Mucosa of descending colon (tissue), 3 donors: Measurements from ENCODE around the gene FAM90A1. TPM values are rescaled to one million over a fixed set of nuclear protein-coding genes. Genes with fewer than 3 reads are reported as not detected.
A peak's percentile ranks its signal among the peaks of the same experiment; 100 is the strongest.
"Not testable (repeated sequence)": the region's sequence is repeated elsewhere in the genome, so short reads cannot be mapped to it uniquely, and the experiment has no call there.

Experiments used
- ATAC-seq: fragments of 200-7000 bp; cut with Tn5 transposase; one replicate; pipeline ENCODE4 v1.9.1; 2020; ENCODE audit warnings: mild to moderate bottlenecking, moderate library complexity
- DNase-seq, 3 donors: peaks; one replicate each; pipeline ENCODE4 v3.0.0-alpha.2; 2020
- H3K36me3 ChIP-seq: fragments of 200-600 bp; one replicate; pipeline ENCODE4 v1.8.0; 2021; ENCODE audit warnings: low read depth, mild to moderate bottlenecking
- H3K4me1 ChIP-seq: fragments of 200-600 bp; one replicate; pipeline ENCODE4 v1.8.0; 2021; ENCODE audit warnings: low read depth, mild to moderate bottlenecking
- H3K4me3 ChIP-seq: fragments of 200-600 bp; one replicate; pipeline ENCODE4 v1.8.0; 2021; ENCODE audit warnings: mild to moderate bottlenecking
- H3K9me3 ChIP-seq: fragments of 200-600 bp; one replicate; pipeline ENCODE4 v1.8.0; 2021; ENCODE audit warnings: mild to moderate bottlenecking
- intact Hi-C, 2 donors: fragments of 100-400 bp; cut with DNase I in 1 of 2; cut with micrococcal nuclease in 1 of 2; formaldehyde crosslinking; loops; one replicate each; pipeline versions ENCODE4 v1.11.0 to v1.11.1; 2022; cut with DNase I, micrococcal nuclease
- long read RNA-seq, 2 donors: library from polyadenylated mRNA; unstranded; transcript quantifications; one replicate each; pipeline ENCODE4 v2.0.0, GENCODE V29; 2019 to 2021
- total RNA-seq, 3 donors: library from RNA; stranded (reverse); fragmentation: NEBNext Ultra II Directional in 2 of 3; extraction: Animal tissue kit (Norgen Biotek cat#: 25700) in 2 of 3; gene quantifications; one replicate each; pipeline versions ENCODE4 v1.2.1 to v1.2.4, GENCODE V29; 2021 to 2023
- donor health status: DM: no; HTN: no; CAD: no; lungs with moderate emphysema.
- donor health status: DM: no; HTN: no; CAD: no.
- donor health status: DM: no; HTN: yes; CAD: no.

FAM90A1 gene, protein sequence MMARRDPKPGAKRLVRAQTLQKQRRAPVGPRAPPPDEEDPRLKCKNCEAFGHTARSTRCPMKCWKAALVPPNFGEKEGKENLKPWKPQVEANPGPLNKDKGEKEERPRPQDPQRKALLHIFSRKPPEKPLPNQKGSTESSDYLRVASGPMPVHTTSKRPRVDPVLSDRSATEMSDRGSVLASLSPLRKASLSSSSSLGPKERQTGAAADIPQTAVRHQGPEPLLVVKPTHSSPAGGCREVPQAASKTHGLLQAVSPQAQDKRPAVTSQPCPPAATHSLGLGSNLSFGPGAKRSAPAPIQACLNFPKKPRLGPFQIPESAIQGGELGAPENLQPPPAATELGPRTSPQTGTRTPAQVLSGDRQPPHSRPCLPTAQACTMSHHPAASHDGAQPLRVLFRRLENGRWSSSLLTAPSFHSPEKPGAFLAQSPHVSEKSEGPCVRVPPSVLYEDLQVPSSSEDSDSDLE
- under 1 TPM in 1 of 3 donors, not detected in 2; 0.36 TPM for total RNA-seq
- long read RNA-seq, donor 1 = 0 reads
- long read RNA-seq, donor 2 = 0 reads

DNA sequence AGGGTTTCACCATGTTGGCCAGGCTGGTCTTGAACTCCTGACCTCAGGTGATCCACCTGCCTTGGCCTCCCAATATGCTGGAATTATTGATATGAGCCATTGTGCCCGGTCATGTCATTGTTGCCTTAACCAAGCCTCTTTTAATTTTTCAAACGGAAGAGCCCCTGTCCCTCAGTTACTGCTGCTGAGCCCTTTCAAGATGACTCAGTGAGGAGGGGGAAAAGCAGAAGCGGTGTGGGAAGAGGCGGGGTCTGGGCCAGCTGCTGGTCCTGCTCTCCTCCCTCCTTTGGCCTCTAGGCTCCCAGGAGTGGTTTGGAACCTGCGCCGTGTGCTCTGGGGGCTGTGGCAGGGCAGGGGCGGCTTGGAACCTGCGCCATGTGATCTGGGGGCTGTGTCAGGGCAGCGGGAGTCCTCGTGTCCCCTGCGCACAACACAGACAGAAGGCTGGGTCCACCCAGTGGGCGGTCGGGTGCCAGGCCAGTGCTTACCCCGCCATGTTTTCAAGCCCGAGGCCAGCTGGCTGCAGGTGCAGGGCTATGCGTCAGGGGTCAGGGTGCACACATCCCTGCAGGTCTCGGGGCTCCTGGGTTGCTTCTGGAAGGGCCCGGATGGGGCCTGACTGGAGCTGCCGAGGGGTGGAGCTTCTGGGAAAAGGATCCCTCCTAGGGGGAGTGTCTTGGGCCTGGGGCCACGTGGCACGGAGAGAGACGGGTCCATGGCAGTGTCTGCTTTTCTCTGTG lies at the start of gene FAM90A1:
Gene FAM90A1, minus strand, starts transcription at position 627 of the 740 bp plus-strand sequence. CDS start 2,786 bp downstream, outside the sequence.
- ATAC-seq, H3K9me3 ChIP-seq, H3K4me3 ChIP-seq, H3K36me3 ChIP-seq, H3K4me1 ChIP-seq, intact Hi-C loops: not testable (repeated sequence)
- DNase-seq = peak; percentile 61 to 68 (median 64)

DNA sequence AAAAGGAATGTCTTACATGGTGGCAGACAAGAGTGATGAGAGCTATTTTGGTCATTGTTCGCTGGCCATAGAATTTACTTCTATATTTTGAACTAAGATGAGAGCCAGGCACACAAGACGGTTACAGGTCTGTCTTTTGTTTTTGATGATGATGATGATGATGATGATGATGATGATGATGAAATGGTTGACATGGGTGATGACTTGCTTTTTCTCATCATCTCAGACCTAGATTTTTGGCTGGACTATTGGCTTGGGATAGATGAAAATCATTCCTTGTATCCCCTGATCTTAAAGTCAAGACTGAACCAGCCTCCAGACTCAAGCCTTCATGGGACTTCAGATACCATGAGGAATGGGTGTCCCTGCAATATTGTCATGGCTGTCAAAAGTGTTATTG lies 49.0 kb upstream of the FAM90A1 start:
- H3K36me3 ChIP-seq, H3K9me3 ChIP-seq, H3K4me1 ChIP-seq, ATAC-seq, intact Hi-C loops, DNase-seq, H3K4me3 ChIP-seq: not testable (repeated sequence)

DNA sequence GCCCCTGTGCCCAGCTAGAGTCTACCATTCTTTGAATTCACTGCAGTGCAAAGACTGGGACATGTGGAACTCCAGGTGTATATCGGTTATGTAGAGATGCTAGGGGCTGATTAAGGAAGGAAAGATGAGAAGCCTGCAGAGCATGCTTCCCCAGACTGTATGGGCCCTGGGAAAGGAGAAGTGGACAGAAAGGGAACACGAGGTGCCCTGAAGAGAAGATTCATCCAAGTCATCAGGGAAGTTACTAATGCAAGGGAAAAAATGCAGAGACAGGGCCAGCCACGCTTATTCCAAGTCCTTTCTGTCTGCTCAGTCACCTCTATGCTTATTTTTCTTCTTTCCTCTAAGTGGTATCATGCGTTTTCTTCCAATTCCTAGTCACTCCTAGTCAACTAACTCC lies 39.3 kb upstream of the FAM90A1 start:
- ATAC-seq, H3K36me3 ChIP-seq, intact Hi-C loops: not testable (repeated sequence)

DNA sequence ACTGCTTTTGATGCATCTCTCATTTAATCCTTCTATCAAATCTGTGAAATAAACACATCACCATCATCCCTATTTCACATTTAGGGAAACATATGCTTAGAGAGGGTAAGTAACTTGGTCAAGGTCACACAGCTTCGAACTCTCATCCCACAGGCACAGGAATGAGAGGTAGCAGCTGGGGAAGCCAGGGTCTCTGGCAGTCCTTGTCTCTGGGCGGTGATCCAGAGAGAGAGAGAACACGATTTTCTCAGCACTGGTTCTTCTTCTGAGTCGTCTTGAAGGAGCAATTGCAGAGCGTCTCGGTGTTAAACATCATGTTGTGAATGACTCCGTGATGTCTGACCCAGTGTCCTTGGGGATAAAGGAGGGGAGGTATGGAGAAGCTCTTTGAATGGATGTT lies 36.8 kb upstream of the FAM90A1 start:
- H3K36me3 ChIP-seq, intact Hi-C loops, H3K4me3 ChIP-seq, ATAC-seq, DNase-seq, H3K9me3 ChIP-seq, H3K4me1 ChIP-seq: not testable (repeated sequence)

More for the DNA sequence above, 39.3 kb upstream of the FAM90A1 start:
- H3K4me1 ChIP-seq, H3K9me3 ChIP-seq, H3K4me3 ChIP-seq: not testable (repeated sequence)
- peak in 1 of 3 donors; percentile 6 for DNase-seq

DNA sequence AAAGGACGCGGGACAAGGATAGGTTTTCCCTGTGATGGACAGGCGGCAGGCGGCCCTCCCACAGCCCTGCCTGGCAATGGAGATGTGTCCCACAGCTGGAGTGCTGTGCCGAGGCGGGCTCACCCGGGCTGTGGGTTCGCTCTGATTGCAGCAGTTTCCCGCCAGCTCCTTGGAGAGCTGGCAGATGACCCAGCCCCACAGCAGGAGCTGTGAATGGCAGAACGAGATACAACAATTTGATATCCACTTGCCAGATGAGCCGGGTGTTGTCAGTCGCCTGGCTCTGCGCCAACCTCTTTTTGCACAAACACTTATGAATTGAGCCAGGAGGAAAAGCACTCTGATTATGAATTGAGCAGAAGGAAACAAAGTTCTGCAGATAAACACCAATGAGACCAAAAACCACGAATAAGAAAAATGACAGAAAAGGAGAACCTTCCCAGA lies 33.7 kb upstream of the FAM90A1 start:
- H3K36me3 ChIP-seq, ATAC-seq, H3K4me1 ChIP-seq, H3K4me3 ChIP-seq, H3K9me3 ChIP-seq, intact Hi-C loops: not testable (repeated sequence)
- peak in 1 of 3 donors; percentile 13 for DNase-seq

DNA sequence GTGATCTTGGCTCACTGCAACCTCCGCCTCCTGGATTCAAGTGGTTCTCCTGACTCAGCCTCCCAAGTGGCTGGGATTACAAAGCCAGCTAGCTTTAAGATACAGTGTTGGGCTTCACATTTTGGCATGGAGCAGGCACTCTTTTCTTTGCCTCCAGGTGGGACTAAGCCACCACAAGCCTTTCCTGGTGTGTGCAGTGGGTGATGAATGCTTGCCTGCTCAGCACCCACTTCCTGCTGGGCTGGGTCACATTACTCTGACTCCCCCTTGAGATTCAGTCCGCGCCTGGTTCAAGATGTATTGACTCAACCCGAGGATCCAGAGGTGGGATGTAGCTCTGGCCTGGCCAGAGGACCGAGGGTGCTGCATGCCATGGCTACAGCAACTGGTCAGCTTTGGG lies 28.9 kb upstream of the FAM90A1 start:
- DNase-seq, H3K9me3 ChIP-seq, intact Hi-C loops, H3K4me1 ChIP-seq, H3K36me3 ChIP-seq, ATAC-seq, H3K4me3 ChIP-seq: not testable (repeated sequence)

DNA sequence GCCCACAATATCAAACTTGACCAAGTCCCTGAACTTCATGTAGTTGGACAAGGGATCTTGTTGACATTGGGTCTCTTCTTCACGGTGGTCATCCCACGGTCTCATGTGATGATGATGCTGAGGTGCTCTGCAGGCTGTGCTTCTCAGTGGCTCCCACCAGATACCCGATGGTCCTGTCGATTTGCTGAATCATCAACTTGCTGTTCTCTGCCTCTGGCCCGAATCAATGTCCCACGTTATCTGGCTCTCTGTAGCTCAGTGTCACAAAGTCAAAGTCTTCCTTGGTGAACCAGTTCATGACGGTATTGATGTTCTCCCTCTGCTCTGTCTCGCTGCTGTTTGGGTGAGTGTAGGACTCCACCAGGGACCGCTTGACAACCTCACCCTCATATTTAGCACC lies 27.3 kb upstream of the FAM90A1 start:
- H3K36me3 ChIP-seq, H3K4me1 ChIP-seq, ATAC-seq, DNase-seq, intact Hi-C loops, H3K4me3 ChIP-seq, H3K9me3 ChIP-seq: not testable (repeated sequence)

DNA sequence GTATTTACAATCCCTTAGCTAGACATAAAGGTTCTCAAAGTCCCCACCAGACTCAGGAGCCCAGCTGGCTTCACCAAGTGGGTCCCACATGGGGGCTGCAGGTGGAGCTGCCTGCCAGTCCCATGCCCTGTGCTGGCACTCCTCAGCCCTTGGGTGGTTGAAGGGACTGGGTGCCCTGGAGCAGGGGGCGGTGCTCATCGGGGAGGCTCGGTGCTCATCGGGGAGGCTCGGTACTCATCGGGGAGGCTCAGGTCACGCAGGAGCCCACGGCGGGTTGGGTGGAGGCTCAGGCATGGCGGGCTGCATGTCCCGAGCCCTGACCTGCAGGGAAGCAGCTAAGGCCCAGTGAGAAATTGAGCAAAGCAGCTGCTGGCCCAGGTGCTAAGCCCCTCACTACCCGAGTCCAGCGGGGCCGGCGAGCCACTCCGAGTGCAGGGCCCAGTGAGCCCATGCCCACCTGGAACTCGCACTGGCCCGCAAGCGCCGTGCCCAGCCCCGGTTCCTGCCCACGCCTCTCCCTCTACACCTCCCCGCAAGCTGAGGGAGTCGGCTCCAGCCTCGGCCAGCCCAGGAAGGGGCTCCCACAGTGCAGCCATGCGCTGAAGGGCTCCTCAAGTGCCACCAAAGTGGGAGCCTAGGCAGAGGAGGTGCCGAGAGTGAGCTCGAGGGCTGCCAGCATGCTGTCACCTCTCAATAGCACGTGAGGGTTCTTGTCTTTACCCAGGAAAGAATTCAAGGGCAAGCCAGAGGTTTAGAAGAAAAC lies 24.8 kb upstream of the FAM90A1 start:
- H3K9me3 ChIP-seq, H3K4me1 ChIP-seq, DNase-seq, ATAC-seq, intact Hi-C loops, H3K36me3 ChIP-seq, H3K4me3 ChIP-seq: not testable (repeated sequence)

DNA sequence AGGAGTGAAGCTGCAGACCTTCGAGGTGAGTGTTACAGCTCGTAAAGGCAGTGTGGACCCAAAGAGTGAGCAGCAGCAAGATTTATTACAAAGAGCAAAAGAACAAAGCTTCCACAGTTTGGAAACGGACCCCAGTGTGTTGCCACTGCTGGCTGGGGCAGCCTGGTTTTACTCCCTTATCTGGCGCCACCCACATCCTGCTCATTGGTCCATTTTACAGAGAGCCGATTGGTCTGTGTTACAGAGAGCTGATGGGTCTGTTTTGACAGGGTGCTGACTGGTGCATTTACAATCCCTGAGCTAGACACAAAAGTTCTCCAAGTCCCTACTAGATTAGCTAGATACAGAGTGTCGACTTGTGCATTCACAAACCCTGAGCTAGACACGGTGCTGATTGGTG lies 24.2 kb upstream of the FAM90A1 start:
- H3K9me3 ChIP-seq, H3K4me1 ChIP-seq, DNase-seq, H3K4me3 ChIP-seq, intact Hi-C loops, H3K36me3 ChIP-seq, ATAC-seq: not testable (repeated sequence)

DNA sequence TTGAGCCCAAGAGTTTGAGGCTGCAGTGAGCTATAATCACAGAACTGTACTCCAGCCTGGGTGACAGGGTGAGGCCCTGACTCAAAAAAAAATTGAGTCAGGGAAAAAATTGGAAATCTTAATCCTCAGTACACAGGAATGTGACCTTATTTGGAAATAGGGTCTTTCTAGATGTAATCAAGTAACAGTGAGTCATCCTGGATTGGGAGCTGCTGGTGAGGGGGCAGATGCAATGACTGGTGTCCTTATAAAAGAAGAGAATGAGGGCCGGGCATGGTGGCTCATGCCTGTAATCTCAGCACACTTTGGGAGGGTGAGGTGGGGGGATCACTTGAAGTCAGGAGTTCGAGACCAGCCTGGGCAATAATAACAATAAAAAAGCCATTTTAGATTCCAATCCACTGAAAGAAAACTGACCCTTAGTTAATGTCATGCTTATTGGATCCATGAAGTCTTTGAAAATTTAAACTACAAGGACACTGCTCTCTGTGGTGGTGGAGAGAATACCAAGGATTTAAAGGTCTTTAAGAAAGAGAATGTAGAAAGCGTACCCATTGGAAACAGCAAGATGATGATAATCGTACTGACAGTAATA lies 19.6 kb upstream of the FAM90A1 start:
- H3K36me3 ChIP-seq, H3K9me3 ChIP-seq, H3K4me1 ChIP-seq, ATAC-seq, H3K4me3 ChIP-seq, DNase-seq, intact Hi-C loops: not testable (repeated sequence)

DNA sequence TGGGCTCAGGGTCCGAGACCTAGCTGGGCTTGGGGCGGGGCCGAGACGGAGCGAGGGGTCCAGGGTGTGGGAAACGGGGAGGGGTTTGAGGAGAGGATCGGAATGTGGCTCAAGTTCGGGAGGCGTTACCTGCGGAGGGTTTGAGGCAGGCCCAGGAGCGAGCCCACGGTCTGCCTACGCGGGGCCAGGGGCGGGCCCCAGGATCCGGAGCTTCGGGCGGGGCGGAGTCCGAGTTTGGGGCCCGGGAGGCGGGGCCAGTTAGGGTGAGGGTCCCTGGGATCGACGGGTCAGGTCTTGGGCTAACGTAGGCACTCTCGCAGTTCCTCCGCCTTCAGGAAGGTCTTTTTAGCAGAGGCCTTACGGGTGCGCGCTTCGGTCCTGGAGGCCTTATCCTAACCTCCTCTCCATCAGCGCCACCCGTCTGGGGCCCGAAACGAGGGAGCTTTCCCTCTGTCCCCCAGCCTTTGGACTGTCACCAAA lies 16.3 kb upstream of the FAM90A1 start:
- H3K36me3 ChIP-seq, DNase-seq, H3K9me3 ChIP-seq, intact Hi-C loops, H3K4me1 ChIP-seq, ATAC-seq: not testable (repeated sequence)
- H3K4me3 ChIP-seq = peak overlapping the region; percentile 40

DNA sequence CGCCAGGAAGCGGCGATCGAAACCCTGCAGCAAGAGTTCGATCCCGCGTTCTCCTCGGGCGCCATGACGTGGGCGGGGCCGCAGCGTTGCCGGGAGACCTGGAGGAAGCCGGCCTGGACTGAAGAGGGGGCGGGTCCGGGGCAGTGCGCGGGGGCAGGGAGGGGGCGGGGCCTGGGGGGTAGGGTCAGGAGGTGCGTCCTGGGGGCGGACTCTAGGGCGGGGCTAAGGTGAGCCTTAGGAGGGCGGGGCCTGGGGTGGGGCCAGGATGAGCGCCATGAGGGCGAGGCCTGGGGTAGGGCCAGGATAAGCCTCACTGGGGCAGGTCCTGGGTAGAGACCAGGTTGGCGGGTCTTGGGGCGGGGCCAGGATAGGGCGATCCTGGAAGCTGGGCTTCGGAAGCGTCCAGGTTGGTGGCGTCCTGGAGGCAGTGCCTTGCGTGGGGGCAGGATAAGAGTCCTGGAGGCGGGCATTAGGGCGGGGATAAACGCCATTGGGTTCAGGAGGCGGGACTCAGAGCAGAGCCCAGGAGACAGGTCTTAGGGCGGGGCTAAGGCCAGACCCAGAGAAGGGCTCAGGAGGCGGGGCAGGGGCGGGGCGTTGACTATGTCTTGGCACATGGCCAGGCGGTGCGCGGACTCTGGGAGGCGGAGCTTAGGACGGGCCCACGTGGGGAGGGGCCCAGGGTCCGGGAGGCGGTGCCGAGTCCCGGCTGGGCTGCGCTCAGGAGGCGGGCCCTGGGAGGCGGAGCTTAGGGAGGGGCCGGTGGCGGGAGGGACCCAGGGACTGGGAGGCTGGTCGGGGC lies 15.7 kb upstream of the FAM90A1 start:
- intact Hi-C loops, H3K4me1 ChIP-seq, H3K36me3 ChIP-seq, H3K9me3 ChIP-seq: not testable (repeated sequence)
- H3K4me3 ChIP-seq = peak overlapping the region; percentile 75
- DNase-seq = peak; percentile 99 to 100 (median 99)
- ATAC-seq = peak; percentile 100

DNA sequence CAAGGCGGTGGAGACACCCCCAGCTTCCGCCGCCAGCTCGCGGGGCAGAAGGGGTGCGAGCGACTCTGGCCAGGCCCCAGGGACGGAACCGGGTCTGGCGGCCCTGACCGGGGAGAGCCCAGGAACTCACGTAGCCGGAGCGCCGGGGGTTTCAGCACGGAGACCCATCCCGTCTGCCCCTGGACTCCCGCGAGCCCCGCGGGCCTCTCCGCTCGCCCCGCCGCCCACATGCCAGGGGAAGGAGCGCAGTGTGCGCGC lies 15.1 kb upstream of the FAM90A1 start:
- H3K9me3 ChIP-seq, DNase-seq, H3K36me3 ChIP-seq, H3K4me1 ChIP-seq, ATAC-seq, intact Hi-C loops: not testable (repeated sequence)
- peak overlapping the region; percentile 75 for H3K4me3 ChIP-seq
